Osteoblast (primary cell): ENCODE measurements around the gene TSPAN15. TPM values are rescaled to one million over a fixed set of nuclear protein-coding genes. Genes with fewer than 3 reads are reported as not detected.
"Not testable (repeated sequence)": the region's sequence is repeated elsewhere in the genome, so short reads cannot be mapped to it uniquely, and the experiment has no call there.

ENCODE experiments used
- DNase-seq: peaks from one replicate; pipeline ENCODE4 v3.0.0; 2011; ENCODE audit warnings: low spot score, mixed read lengths; ENCODE audit not compliant: insufficient read length; ENCODE audit errors: missing footprints
- H2AFZ ChIP-seq: 2 replicates; pipeline ENCODE4 v1.6.0; 2011; ENCODE audit warnings: mild to moderate bottlenecking, low read length
- H3K27ac ChIP-seq: 2 replicates; pipeline ENCODE4 v1.5.1; 2011; ENCODE audit warnings: mild to moderate bottlenecking, low read depth, low read length, moderate library complexity
- H3K27me3 ChIP-seq: 2 replicates; pipeline ENCODE4 v1.6.0; 2012; ENCODE audit warnings: mild to moderate bottlenecking, control low read depth, inconsistent platforms, low read length, moderate library complexity; ENCODE audit not compliant: insufficient read depth
- H3K36me3 ChIP-seq: 2 replicates; pipeline ENCODE4 v1.5.1; 2011; ENCODE audit warnings: mild to moderate bottlenecking, low read length, control low read depth, moderate library complexity; ENCODE audit not compliant: insufficient read depth
- H3K4me1 ChIP-seq: 2 replicates; pipeline ENCODE4 v1.5.1; 2011; ENCODE audit warnings: mild to moderate bottlenecking, low read length, control low read depth, moderate library complexity; ENCODE audit not compliant: insufficient read depth
- H3K4me2 ChIP-seq: 2 replicates; pipeline ENCODE4 v1.6.0; 2011; ENCODE audit warnings: mild to moderate bottlenecking, low read length; ENCODE audit not compliant: insufficient read depth
- H3K4me3 ChIP-seq: fragments of 200-600 bp; sonication (generic); 3 replicates; pipeline ENCODE4 v1.5.1; 2012; ENCODE audit warnings: mild to moderate bottlenecking, low read length, inconsistent platforms; ENCODE audit not compliant: insufficient read depth
- H3K79me2 ChIP-seq: 2 replicates; pipeline ENCODE4 v1.6.0; 2012; ENCODE audit warnings: mild to moderate bottlenecking, low read length, control low read depth, inconsistent platforms; ENCODE audit not compliant: insufficient read depth
- H3K9me3 ChIP-seq: 2 replicates; pipeline ENCODE4 v1.5.1; 2011; ENCODE audit warnings: low read depth, low read length, control low read depth
- H4K20me1 ChIP-seq: 2 replicates; pipeline ENCODE4 v1.6.0; 2012; ENCODE audit warnings: mild to moderate bottlenecking, low read length, control low read depth; ENCODE audit not compliant: insufficient read depth
- total RNA-seq: library from RNA; depleted of rRNA; stranded (reverse); fragments of >200 nt; gene quantifications from 2 replicates; pipeline ENCODE4 v1.2.3, GENCODE V29; 2012
- TF ChIP-seq, protein P1 (sequence below): IDR thresholded peaks from 2 replicates; pipeline ENCODE4 v1.5.1; 2011; ENCODE audit warnings: mild to moderate bottlenecking, low read depth, low read length, moderate library complexity; ENCODE audit errors: extremely low read depth

TSPAN15 gene
- total RNA-seq, 1 donor, result 0.72 TPM

- H3K4me2 ChIP-seq, result no peak overlapping the region
- peaks cover 12% of the 10 kb centered on the region for H3K27me3 ChIP-seq
- TF ChIP-seq, protein P1, sequence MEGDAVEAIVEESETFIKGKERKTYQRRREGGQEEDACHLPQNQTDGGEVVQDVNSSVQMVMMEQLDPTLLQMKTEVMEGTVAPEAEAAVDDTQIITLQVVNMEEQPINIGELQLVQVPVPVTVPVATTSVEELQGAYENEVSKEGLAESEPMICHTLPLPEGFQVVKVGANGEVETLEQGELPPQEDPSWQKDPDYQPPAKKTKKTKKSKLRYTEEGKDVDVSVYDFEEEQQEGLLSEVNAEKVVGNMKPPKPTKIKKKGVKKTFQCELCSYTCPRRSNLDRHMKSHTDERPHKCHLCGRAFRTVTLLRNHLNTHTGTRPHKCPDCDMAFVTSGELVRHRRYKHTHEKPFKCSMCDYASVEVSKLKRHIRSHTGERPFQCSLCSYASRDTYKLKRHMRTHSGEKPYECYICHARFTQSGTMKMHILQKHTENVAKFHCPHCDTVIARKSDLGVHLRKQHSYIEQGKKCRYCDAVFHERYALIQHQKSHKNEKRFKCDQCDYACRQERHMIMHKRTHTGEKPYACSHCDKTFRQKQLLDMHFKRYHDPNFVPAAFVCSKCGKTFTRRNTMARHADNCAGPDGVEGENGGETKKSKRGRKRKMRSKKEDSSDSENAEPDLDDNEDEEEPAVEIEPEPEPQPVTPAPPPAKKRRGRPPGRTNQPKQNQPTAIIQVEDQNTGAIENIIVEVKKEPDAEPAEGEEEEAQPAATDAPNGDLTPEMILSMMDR, result no peak
- DNase-seq, result no peak
- no peaks in the 10 kb centered on the region for H3K9me3 ChIP-seq
- H3K36me3 ChIP-seq, result no peaks in the 10 kb centered on the region
- no peak overlapping the region for H2AFZ ChIP-seq
- H3K27ac ChIP-seq, result no peak overlapping the region
- H3K79me2 ChIP-seq, result no peaks in the 10 kb centered on the region
- no peaks in the 10 kb centered on the region for H4K20me1 ChIP-seq
- H3K4me3 ChIP-seq, result no peak overlapping the region
- no peaks in the 10 kb centered on the region for H3K4me1 ChIP-seq
Observed at GRCh38 chr10:69527961-69528360, 76.7 kb downstream of the TSPAN15 start.

DNA sequence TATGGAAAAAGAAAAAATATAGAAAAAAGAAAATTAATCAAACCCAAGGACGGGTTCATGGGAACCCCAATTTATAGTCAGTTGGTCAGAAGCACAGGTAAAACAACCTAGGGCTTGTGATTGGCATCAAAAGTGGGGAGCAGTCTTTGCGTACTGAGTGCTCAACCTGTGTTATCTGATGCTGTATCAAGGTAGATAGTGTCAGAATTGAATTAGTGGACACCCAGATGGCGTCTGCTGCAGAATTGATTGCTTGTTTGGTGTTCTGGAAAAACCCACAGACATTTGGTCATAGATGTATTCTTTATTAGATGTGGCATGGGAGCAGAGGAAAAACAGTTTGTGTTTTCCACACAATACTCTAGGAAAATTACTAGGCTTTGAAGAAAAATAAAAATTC is 82.4 kb downstream of the TSPAN15 start:
- TF ChIP-seq, protein P1, result no peak
- H3K4me1 ChIP-seq, result no peaks in the 10 kb centered on the region
- no peaks in the 10 kb centered on the region for H3K9me3 ChIP-seq
- H3K4me2 ChIP-seq, result no peak overlapping the region
- H4K20me1 ChIP-seq, result no peaks in the 10 kb centered on the region
- H2AFZ ChIP-seq, result no peak overlapping the region
- H3K79me2 ChIP-seq, result no peaks in the 10 kb centered on the region
- H3K27me3 ChIP-seq, result peaks cover 6% of the 10 kb centered on the region
- H3K27ac ChIP-seq, result no peak overlapping the region
- no peak overlapping the region for H3K4me3 ChIP-seq
- no peaks in the 10 kb centered on the region for H3K36me3 ChIP-seq
- no peak for DNase-seq

- H3K27me3 ChIP-seq, H3K9me3 ChIP-seq, H3K27ac ChIP-seq, H3K4me2 ChIP-seq, H3K79me2 ChIP-seq, H3K4me1 ChIP-seq, H4K20me1 ChIP-seq, H2AFZ ChIP-seq, H3K36me3 ChIP-seq, DNase-seq, H3K4me3 ChIP-seq: not testable (repeated sequence)
Observed at GRCh38 chr10:69536521-69536920, 85.3 kb downstream of the TSPAN15 start.

- Histone ChIP-seq H2AFZ (no peak overlapping the region), H3K79me2 (no peaks in the 10 kb centered on the region), H3K9me3 (no peaks in the 10 kb centered on the region), H3K27me3 (peaks cover 6% of the 10 kb centered on the region), H3K4me3 (no peak overlapping the region), H3K4me1 (no peaks in the 10 kb centered on the region), H4K20me1 (no peaks in the 10 kb centered on the region), H3K4me2 (no peak overlapping the region), H3K27ac (no peak overlapping the region), H3K36me3 (no peaks in the 10 kb centered on the region)
- DNase-seq, result no peak
- TF ChIP-seq, protein P1, result no peak
Observed at GRCh38 chr10:69537449-69537848, 86.2 kb downstream of the TSPAN15 start.
